ENCODE results near the gene SEC24D. TPM values are rescaled to one million over a fixed set of nuclear protein-coding genes. Genes with fewer than 3 reads are reported as not detected.

Gene SEC24D
- total RNA-seq, 1 experiment from 2014 or later, result 28.4 TPM

- H3K4me1 Mint-ChIP-seq (ENCODE audit: low read depth, unreplicated experiment), result peaks cover 13% of the 10 kb centered on the region
- peaks cover 5% of the 10 kb centered on the region for H3K36me3 Mint-ChIP-seq (ENCODE audit: insufficient read depth, unreplicated experiment)
- intact Hi-C loops (cut with micrococcal nuclease; ENCODE audit: unreplicated experiment), result loop anchor here (1.0 kb wide), 3 partner anchors 92 to 196 kb away; no protein-coding TSS in a partner anchor
- no peak overlapping the region for H3K4me3 Mint-ChIP-seq (ENCODE audit: low read depth, unreplicated experiment)
- CTCF ChIA-PET, result no interaction called here
- H3K27ac Mint-ChIP-seq (ENCODE audit: unreplicated experiment), result no peak overlapping the region
- no peak for DNase-seq
- TF ChIP-seq, protein P1, sequence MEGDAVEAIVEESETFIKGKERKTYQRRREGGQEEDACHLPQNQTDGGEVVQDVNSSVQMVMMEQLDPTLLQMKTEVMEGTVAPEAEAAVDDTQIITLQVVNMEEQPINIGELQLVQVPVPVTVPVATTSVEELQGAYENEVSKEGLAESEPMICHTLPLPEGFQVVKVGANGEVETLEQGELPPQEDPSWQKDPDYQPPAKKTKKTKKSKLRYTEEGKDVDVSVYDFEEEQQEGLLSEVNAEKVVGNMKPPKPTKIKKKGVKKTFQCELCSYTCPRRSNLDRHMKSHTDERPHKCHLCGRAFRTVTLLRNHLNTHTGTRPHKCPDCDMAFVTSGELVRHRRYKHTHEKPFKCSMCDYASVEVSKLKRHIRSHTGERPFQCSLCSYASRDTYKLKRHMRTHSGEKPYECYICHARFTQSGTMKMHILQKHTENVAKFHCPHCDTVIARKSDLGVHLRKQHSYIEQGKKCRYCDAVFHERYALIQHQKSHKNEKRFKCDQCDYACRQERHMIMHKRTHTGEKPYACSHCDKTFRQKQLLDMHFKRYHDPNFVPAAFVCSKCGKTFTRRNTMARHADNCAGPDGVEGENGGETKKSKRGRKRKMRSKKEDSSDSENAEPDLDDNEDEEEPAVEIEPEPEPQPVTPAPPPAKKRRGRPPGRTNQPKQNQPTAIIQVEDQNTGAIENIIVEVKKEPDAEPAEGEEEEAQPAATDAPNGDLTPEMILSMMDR (IDR thresholded peaks at IDR 0.05; ENCODE audit: unreplicated experiment), result no peak
- H3K27me3 Mint-ChIP-seq (ENCODE audit: unreplicated experiment), result no peaks in the 10 kb centered on the region
- H3K9me3 Mint-ChIP-seq (ENCODE audit: low read depth, unreplicated experiment), result no peaks in the 10 kb centered on the region
- BruUV-seq (replicated peaks), result no TSS peak
These were observed 63.0 kb downstream of the SEC24D start for GRCh38 chr4:118772767-118773428.

DNA sequence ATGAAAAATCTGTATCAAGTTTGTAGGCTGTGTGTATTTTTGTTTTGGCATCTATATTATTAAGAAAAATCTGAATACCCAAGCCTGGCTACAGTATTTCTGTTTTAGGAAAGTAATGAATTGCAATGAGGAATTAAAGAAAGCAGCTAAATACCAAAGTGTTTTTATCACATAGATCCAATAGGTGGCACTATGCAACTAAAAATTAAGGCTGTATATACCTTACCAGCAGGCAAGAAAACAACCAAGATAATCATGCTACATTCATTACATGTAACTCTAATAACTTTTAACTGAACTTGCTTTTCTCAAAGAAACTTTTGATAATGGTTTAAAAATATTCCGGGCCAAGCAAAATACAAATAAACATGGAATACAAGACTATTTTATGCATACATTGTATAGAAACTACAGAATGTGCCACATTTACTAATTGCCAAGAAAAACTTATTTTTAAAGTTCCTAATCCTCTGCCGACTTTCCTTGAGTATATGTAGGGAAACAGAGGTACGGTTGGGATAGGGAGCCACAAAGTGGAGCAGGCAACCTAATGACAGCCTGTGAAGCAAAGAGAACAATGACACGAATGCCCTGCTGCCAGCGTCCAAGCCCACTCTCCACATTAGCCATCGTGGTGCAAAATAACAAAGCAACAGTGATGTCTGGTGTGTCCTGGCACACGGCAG is 63.7 kb downstream of the SEC24D start:
- DNase-seq, result no peak
- H3K4me3 Mint-ChIP-seq (ENCODE audit: low read depth, unreplicated experiment), result no peak overlapping the region

DNA sequence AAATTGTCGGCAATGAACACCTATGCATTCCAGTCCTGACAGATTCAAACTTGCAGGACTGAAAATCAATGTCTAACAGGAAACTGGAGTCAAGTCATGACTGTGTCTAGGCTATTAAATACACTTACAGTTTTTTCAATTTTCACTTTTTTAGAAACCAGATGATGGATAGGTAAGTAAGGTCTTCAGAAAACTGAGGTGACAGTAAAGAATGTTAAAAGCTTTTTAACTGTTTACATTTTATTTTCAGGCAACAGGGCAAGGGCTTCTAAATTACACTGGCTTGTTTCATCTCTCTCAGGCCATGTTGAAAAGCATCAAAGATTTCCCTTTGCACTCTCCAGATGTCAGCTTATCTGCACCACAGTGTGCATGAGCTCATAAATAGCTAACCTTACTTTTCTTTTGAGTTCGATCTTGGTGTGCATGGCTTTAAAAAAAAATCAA is 65.2 kb downstream of the SEC24D start:
- Mint-ChIP-seq H3K36me3 (ENCODE audit: insufficient read depth, unreplicated experiment) (peaks cover 17% of the 10 kb centered on the region), H3K27me3 (ENCODE audit: unreplicated experiment) (no peaks in the 10 kb centered on the region), H3K4me1 (ENCODE audit: low read depth, unreplicated experiment) (peaks cover 13% of the 10 kb centered on the region), H3K27ac (ENCODE audit: unreplicated experiment) (no peak overlapping the region), H3K9me3 (ENCODE audit: low read depth, unreplicated experiment) (no peaks in the 10 kb centered on the region), H3K4me3 (ENCODE audit: low read depth, unreplicated experiment) (no peak overlapping the region)
- CTCF ChIA-PET, result no interaction called here
- DNase-seq, result no peak
- BruUV-seq (replicated peaks), result no TSS peak
- TF ChIP-seq, protein P1 (IDR thresholded peaks at IDR 0.05; ENCODE audit: unreplicated experiment), result no peak
- intact Hi-C loops (cut with micrococcal nuclease; ENCODE audit: unreplicated experiment), result no loop called here

More for the DNA sequence above, 63.7 kb downstream of the SEC24D start:
- H3K4me1 Mint-ChIP-seq (ENCODE audit: low read depth, unreplicated experiment), result peaks cover 13% of the 10 kb centered on the region
- no TSS peak for BruUV-seq (replicated peaks)
- TF ChIP-seq, protein P1 (IDR thresholded peaks at IDR 0.05; ENCODE audit: unreplicated experiment), result no peak
- CTCF ChIA-PET, result interaction anchor here (0.6 to 1.0 kb wide), 5 partner anchors 93 to 197 kb away, joined by 3 to 5 read pairs (median 3); no protein-coding TSS in a partner anchor
- no peaks in the 10 kb centered on the region for H3K27me3 Mint-ChIP-seq (ENCODE audit: unreplicated experiment)
- peaks cover 5% of the 10 kb centered on the region for H3K36me3 Mint-ChIP-seq (ENCODE audit: insufficient read depth, unreplicated experiment)
- H3K9me3 Mint-ChIP-seq (ENCODE audit: low read depth, unreplicated experiment), result no peaks in the 10 kb centered on the region
- intact Hi-C loops (cut with micrococcal nuclease; ENCODE audit: unreplicated experiment), result loop anchor here (1.0 kb wide), 2 partner anchors 118 to 197 kb away; no protein-coding TSS in a partner anchor
- no peak overlapping the region for H3K27ac Mint-ChIP-seq (ENCODE audit: unreplicated experiment)

- no peaks in the 10 kb centered on the region for H3K9me3 Mint-ChIP-seq (ENCODE audit: low read depth, unreplicated experiment)
- H3K4me1 Mint-ChIP-seq (ENCODE audit: low read depth, unreplicated experiment), result no peaks in the 10 kb centered on the region
- TF ChIP-seq, protein P1 (IDR thresholded peaks at IDR 0.05; ENCODE audit: unreplicated experiment), result no peak
- H3K27ac Mint-ChIP-seq (ENCODE audit: unreplicated experiment), result no peak overlapping the region
- no peaks in the 10 kb centered on the region for H3K27me3 Mint-ChIP-seq (ENCODE audit: unreplicated experiment)
- intact Hi-C loops (cut with micrococcal nuclease; ENCODE audit: unreplicated experiment), result no loop called here
- DNase-seq, result no peak
- CTCF ChIA-PET, result no interaction called here
- peaks cover 12% of the 10 kb centered on the region for H3K36me3 Mint-ChIP-seq (ENCODE audit: insufficient read depth, unreplicated experiment)
- no peak overlapping the region for H3K4me3 Mint-ChIP-seq (ENCODE audit: low read depth, unreplicated experiment)
- no TSS peak for BruUV-seq (replicated peaks)
These were observed 66.8 kb downstream of the SEC24D start for GRCh38 chr4:118769161-118769560.

All from Calu3 (cell line).